Activated CD4-positive, alpha-beta T cell treated with anti-CD3 and anti-CD28 coated beads, Interleukin-2, amount 50 U/mL, for 24 hours (primary cell): ENCODE measurements around the gene LCTL.
"Not testable (repeated sequence)": the region's sequence is repeated elsewhere in the genome, so short reads cannot be mapped to it uniquely, and the experiment has no call there.

Experiments used
- DNase-seq, 2 donors: peaks; one replicate each; pipeline ENCODE4 v3.0.0-alpha.2; 2020; ENCODE audit warnings: low read depth in 1 of 2, low spot score in 1 of 2

The LCTL gene

GRCh38 chr15:66503041-66503648 lies 62.7 kb downstream of the LCTL start:
- not testable (repeated sequence) for DNase-seq

- no peak for DNase-seq
Observed at GRCh38 chr15:66502491-66502890, 63.3 kb downstream of the LCTL start.

GRCh38 chr15:66500346-66500745 lies 65.5 kb downstream of the LCTL start:
- not testable (repeated sequence) for DNase-seq

- DNase-seq, result no peak
Observed at GRCh38 chr15:66498501-66499386, 67.1 kb downstream of the LCTL start.
